HepG2 (cell line): Measurements from ENCODE around the gene ZNF581. TPM values are rescaled to one million over a fixed set of nuclear protein-coding genes. Genes with fewer than 3 reads are reported as not detected.

ENCODE experiments used
- ADNP ChIP-seq: sonication (generic); formaldehyde crosslinking; IDR thresholded peaks from 2 replicates; pipeline ENCODE4 v1.4.0; 2020; ENCODE audit warnings: missing genetic modification reagents
- EZH2 ChIP-seq: conservative IDR thresholded peaks from 2 replicates; pipeline ENCODE4 v1.6.1; 2012; ENCODE audit warnings: mild to moderate bottlenecking, low read depth, low read length, moderate library complexity
- IRF1 ChIP-seq: sonication (generic); formaldehyde crosslinking; IDR thresholded peaks from 2 replicates; pipeline ENCODE4 v1.4.0; 2020; ENCODE audit warnings: low read depth, mild to moderate bottlenecking, missing genetic modification reagents
- KDM3A ChIP-seq: IDR thresholded peaks from 2 replicates; pipeline ENCODE4 v1.6.1; 2018; ENCODE audit warnings: low read depth, missing compliant biosample characterization
- KDM6A ChIP-seq: IDR thresholded peaks from 2 replicates; pipeline ENCODE4 v1.6.1; 2016; ENCODE audit warnings: low read depth
- MAFG ChIP-seq: sonication (generic); formaldehyde crosslinking; IDR thresholded peaks from 2 replicates; pipeline ENCODE4 v1.5.1; 2020; ENCODE audit warnings: mild to moderate bottlenecking, missing genetic modification reagents
- MXD4 ChIP-seq: IDR thresholded peaks from 2 replicates; pipeline ENCODE4 v1.6.1; 2016; ENCODE audit warnings: mild to moderate bottlenecking, missing biosample characterization, missing genetic modification reagents
- NCOA1 ChIP-seq: sonication (generic); formaldehyde crosslinking; IDR thresholded peaks from 2 replicates; pipeline ENCODE4 v1.9.0; 2021; ENCODE audit warnings: missing genetic modification reagents
- NCOA5 ChIP-seq: sonication (generic); formaldehyde crosslinking; IDR thresholded peaks from 2 replicates; pipeline ENCODE4 v1.4.0; 2020; ENCODE audit warnings: missing genetic modification reagents
- STAT5B ChIP-seq: sonication (generic); formaldehyde crosslinking; IDR thresholded peaks from 2 replicates; pipeline ENCODE4 v1.4.0; 2020; ENCODE audit warnings: missing genetic modification reagents
- YEATS2 ChIP-seq: sonication (generic); formaldehyde crosslinking; IDR thresholded peaks from 2 replicates; pipeline ENCODE4 v1.4.0; 2020; ENCODE audit warnings: missing genetic modification reagents, borderline replicate concordance
- ZBTB7B ChIP-seq: sonication (generic); formaldehyde crosslinking; IDR thresholded peaks from 2 replicates; pipeline ENCODE4 v1.4.0; 2020; ENCODE audit warnings: missing genetic modification reagents
- ZFP62 ChIP-seq: sonication (generic); formaldehyde crosslinking; IDR thresholded peaks from 2 replicates; pipeline ENCODE4 v1.4.0; 2020; ENCODE audit warnings: missing genetic modification reagents
- ZNF225 ChIP-seq: sonication (generic); formaldehyde crosslinking; IDR thresholded peaks from 2 replicates; pipeline ENCODE4 v1.4.0; 2020; ENCODE audit warnings: mild to moderate bottlenecking, missing genetic modification reagents
- ZNF274 ChIP-seq: sonication (generic); formaldehyde crosslinking; IDR thresholded peaks from 2 replicates; pipeline ENCODE4 v1.5.1; 2020; ENCODE audit warnings: mild to moderate bottlenecking, missing genetic modification reagents
- ZNF318 ChIP-seq: sonication (generic); formaldehyde crosslinking; IDR thresholded peaks from 2 replicates; pipeline ENCODE4 v1.4.0; 2020; ENCODE audit warnings: mild to moderate bottlenecking, missing genetic modification reagents
- ZNF33A ChIP-seq: sonication (generic); formaldehyde crosslinking; IDR thresholded peaks from 2 replicates; pipeline ENCODE4 v1.5.1; 2020; ENCODE audit warnings: missing genetic modification reagents, mild to moderate bottlenecking, moderate library complexity, borderline replicate concordance
- ZNF652 ChIP-seq: IDR thresholded peaks from 2 replicates; pipeline ENCODE4 v1.6.1; 2016; ENCODE audit warnings: low read depth, borderline replicate concordance
- ZNF879 ChIP-seq: sonication (generic); formaldehyde crosslinking; IDR thresholded peaks from 2 replicates; pipeline ENCODE4 v1.8.1; 2023; ENCODE audit warnings: missing genetic modification reagents
- ZNF891 ChIP-seq: sonication (generic); formaldehyde crosslinking; IDR thresholded peaks from 2 replicates; pipeline ENCODE4 v1.5.0; 2020; ENCODE audit warnings: mild to moderate bottlenecking, missing genetic modification reagents
- ZSCAN20 ChIP-seq: sonication (generic); formaldehyde crosslinking; IDR thresholded peaks from 2 replicates; pipeline ENCODE4 v1.4.0; 2020; ENCODE audit warnings: missing genetic modification reagents, mild to moderate bottlenecking, borderline replicate concordance
- polyA plus RNA-seq, 8 experiments: library from polyadenylated mRNA; depleted of rRNA in 3 of 8; stranded (reverse) in 7 of 8; unstranded in 1 of 8; fragments of >200 nt; fragmentation: Illumina TruSeq in 4 of 8; extraction: Trizol in 4 of 8; gene quantifications; 2 replicates each; pipeline versions ENCODE4 v1.2.1 to v1.2.3, GENCODE V29; 2011 to 2016; ENCODE audit warnings: low read depth in 4 of 8, missing spikeins in 1 of 8, mixed read lengths in 1 of 8; ENCODE audit not compliant: insufficient read depth in 1 of 8
- total RNA-seq, 5 experiments: library from RNA; depleted of rRNA; stranded (reverse); fragments of >200 nt; fragmentation: Illumina TruSeq; extraction: Trizol; gene quantifications; 2 replicates each; pipeline ENCODE4 v1.2.3, GENCODE V29; 2016; ENCODE audit warnings: low read depth in 1 of 5
- TF ChIP-seq, protein P1 (sequence below): sonication (generic); formaldehyde crosslinking; IDR thresholded peaks from 2 replicates; pipeline ENCODE4 v1.4.0; 2020; ENCODE audit warnings: low read depth, mild to moderate bottlenecking, missing genetic modification reagents

Gene ZNF581
- total and polyA plus RNA-seq, 2 of the 13 experiments (the other 11 are each of a cell fraction or from before 2014, with no cell fraction given) = 19.6 to 49.5 TPM

DNA sequence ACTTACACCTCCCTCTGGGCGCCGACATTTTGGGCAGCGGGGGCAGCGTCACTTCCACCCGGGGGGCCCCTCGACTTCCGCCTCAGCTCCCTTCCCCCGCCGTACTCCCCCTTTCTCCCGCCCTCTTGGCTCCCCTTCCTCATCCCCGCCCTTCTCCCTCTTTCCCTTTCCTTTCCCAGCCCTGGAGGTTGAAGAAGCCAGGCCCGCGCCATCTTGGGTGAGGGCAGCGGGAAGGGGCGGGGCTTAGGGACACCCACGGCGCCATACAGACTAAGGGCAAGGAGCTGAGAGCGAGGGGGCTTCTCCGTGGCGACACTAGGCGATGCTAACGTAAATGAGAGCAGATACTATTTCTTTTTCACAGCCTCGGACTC lies 44.0 kb upstream of the ZNF581 start, which contains the start of gene FIZ1 (continued):
- TF ChIP-seq ZNF318 = no peak
- TF ChIP-seq IRF1 (CRISPR knock-in tag) = no peak
- no peak for TF ChIP-seq ZNF33A
- TF ChIP-seq ADNP (CRISPR knock-in tag) = no peak
- no peak for TF ChIP-seq EZH2
- TF ChIP-seq YEATS2 (CRISPR knock-in tag) = no peak; the same call in none of the 2 replicates
- no peak for TF ChIP-seq ZNF274
- TF ChIP-seq ZNF225 (CRISPR knock-in tag) = no peak
- TF ChIP-seq, protein P1, sequence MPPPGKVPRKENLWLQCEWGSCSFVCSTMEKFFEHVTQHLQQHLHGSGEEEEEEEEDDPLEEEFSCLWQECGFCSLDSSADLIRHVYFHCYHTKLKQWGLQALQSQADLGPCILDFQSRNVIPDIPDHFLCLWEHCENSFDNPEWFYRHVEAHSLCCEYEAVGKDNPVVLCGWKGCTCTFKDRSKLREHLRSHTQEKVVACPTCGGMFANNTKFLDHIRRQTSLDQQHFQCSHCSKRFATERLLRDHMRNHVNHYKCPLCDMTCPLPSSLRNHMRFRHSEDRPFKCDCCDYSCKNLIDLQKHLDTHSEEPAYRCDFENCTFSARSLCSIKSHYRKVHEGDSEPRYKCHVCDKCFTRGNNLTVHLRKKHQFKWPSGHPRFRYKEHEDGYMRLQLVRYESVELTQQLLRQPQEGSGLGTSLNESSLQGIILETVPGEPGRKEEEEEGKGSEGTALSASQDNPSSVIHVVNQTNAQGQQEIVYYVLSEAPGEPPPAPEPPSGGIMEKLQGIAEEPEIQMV (CRISPR knock-in tag) = peak; percentile 52; the same call in 1 of the 2 replicates
- no peak for TF ChIP-seq NCOA5
- no peak for TF ChIP-seq ZFP62 (CRISPR knock-in tag)
- TF ChIP-seq ZBTB7B (CRISPR knock-in tag) = no peak; the same call in 1 of the 2 replicates
- 0 out of 2 replicates have a peak, but pooled peaks have one; percentile 51 for TF ChIP-seq ZNF879 (CRISPR knock-in tag)
- no peak for TF ChIP-seq NCOA1 (CRISPR knock-in tag)
- TF ChIP-seq KDM6A (CRISPR knock-in tag) = no peak
- TF ChIP-seq ZNF891 (CRISPR knock-in tag) = no peak; the same call in 1 of the 2 replicates
- 0 out of 2 replicates have a peak, but pooled peaks have one; percentile 42 for TF ChIP-seq MXD4 (CRISPR knock-in tag)
- no peak for TF ChIP-seq MAFG
- no peak for TF ChIP-seq KDM3A (CRISPR knock-in tag)
- TF ChIP-seq STAT5B = no peak
- TF ChIP-seq ZSCAN20 (CRISPR knock-in tag) = no peak
- no peak for TF ChIP-seq ZNF652 (CRISPR knock-in tag)
